H1 (cell line): ENCODE results near the gene ROS1. TPM values are rescaled to one million over a fixed set of nuclear protein-coding genes. Genes with fewer than 3 reads are reported as not detected.

Experiments used
- CTCF ChIA-PET: fragments of 300-600 bp; sonication (Branson Sonifier 250); formaldehyde crosslinking; loops from one replicate; lab custom pipeline; 2021; ENCODE audit not compliant: partially characterized antibody; lab: Charles Lee
- POLR2A ChIA-PET: fragments of 300-600 bp; sonication (Branson Sonifier 250); formaldehyde crosslinking; loops from one replicate; lab custom pipeline; 2021; ENCODE audit warnings: inconsistent platforms; ENCODE audit not compliant: partially characterized antibody; lab: Charles Lee
- DNase-seq, 2 experiments: peaks; one replicate each; pipeline versions ENCODE4 v3.0.0 to v3.0.0-alpha.2; 2010 to 2022; ENCODE audit warnings: low spot score in 2 of 2, low read depth in 1 of 2, mixed read lengths in 1 of 2
- FAIRE-seq: peaks from 2 replicates; lab custom pipeline; 2011; peaks lifted over from hg19 to GRCh38; lab: Jason Lieb, UNC
- H2AFZ ChIP-seq: 2 replicates; pipeline ENCODE4 v1.8.1; 2012; ENCODE audit warnings: low read length, inconsistent platforms
- H2AK5ac ChIP-seq: 2 replicates; pipeline ENCODE4 v1.6.1; 2013; ENCODE audit warnings: low read depth, low read length
- H2BK120ac ChIP-seq: replicated peaks from 2 replicates; pipeline ENCODE3; 2013; ENCODE audit warnings: low read depth, low read length, inconsistent platforms
- H2BK12ac ChIP-seq: 2 replicates; pipeline ENCODE4 v1.6.1; 2013; ENCODE audit warnings: low read depth, low read length
- H2BK15ac ChIP-seq: 2 replicates; pipeline ENCODE4 v1.6.1; 2013; ENCODE audit warnings: low read length
- H2BK20ac ChIP-seq: 2 replicates; pipeline ENCODE4 v1.6.1; 2013; ENCODE audit warnings: low read length
- H2BK5ac ChIP-seq: 2 replicates; pipeline ENCODE4 v1.6.1; 2013; ENCODE audit warnings: low read depth, low read length
- H3K14ac ChIP-seq: 2 replicates; pipeline ENCODE4 v1.6.1; 2013; ENCODE audit warnings: inconsistent platforms; ENCODE audit not compliant: insufficient read length
- H3K18ac ChIP-seq: 2 replicates; pipeline ENCODE4 v1.6.1; 2013; ENCODE audit warnings: low read length; ENCODE audit errors: extremely low read depth
- H3K23ac ChIP-seq: 2 replicates; pipeline ENCODE4 v1.6.1; 2013; ENCODE audit warnings: inconsistent platforms; ENCODE audit not compliant: insufficient read length
- H3K23me2 ChIP-seq: 2 replicates; pipeline ENCODE4 v1.6.1; 2013; ENCODE audit warnings: low read depth, low read length
- H3K27ac ChIP-seq: 2 replicates; pipeline ENCODE4 v1.6.1; 2011; ENCODE audit warnings: low read depth, low read length, inconsistent platforms
- H3K27me3 ChIP-seq, 4 experiments: replicated peaks in 1 of 4; 1 replicate in 1 of 4; 2 replicates in 3 of 4; pipeline versions ENCODE4 v1.6.1 to v1.8.1; 2011 to 2013; ENCODE audit warnings: low read length in 3 of 4, mild to moderate bottlenecking in 3 of 4, inconsistent platforms in 2 of 4, mixed read lengths in 2 of 4, moderate library complexity in 1 of 4; ENCODE audit not compliant: control insufficient read depth in 3 of 4, insufficient read depth in 3 of 4; ENCODE audit errors: extremely low read depth in 1 of 4
- H3K36me3 ChIP-seq, 4 experiments: 2 replicates each; pipeline versions ENCODE4 v1.6.1 to v1.8.1; 2011 to 2013; ENCODE audit warnings: mild to moderate bottlenecking in 4 of 4, low read length in 3 of 4, moderate library complexity in 2 of 4, control low read depth in 1 of 4, inconsistent platforms in 1 of 4; ENCODE audit not compliant: insufficient read depth in 4 of 4, control insufficient read depth in 2 of 4
- H3K4ac ChIP-seq: replicated peaks from 2 replicates; pipeline ENCODE3; 2013; ENCODE audit warnings: low read length, low read depth, mixed read lengths, inconsistent platforms; ENCODE audit not compliant: insufficient read length
- H3K4me1 ChIP-seq, 4 experiments: replicated peaks in 1 of 4; 1 replicate in 1 of 4; 2 replicates in 3 of 4; pipeline versions ENCODE4 v1.6.1 to v1.8.1; 2011 to 2013; ENCODE audit warnings: low read length in 3 of 4, inconsistent platforms in 2 of 4, mixed read lengths in 1 of 4; ENCODE audit not compliant: insufficient read depth in 4 of 4, control insufficient read depth in 3 of 4
- H3K4me2 ChIP-seq, 2 experiments: 2 replicates each; pipeline versions ENCODE4 v1.6.1 to v1.8.1; 2011 to 2013; ENCODE audit warnings: low read depth in 2 of 2, low read length in 2 of 2, control low read depth in 1 of 2, inconsistent platforms in 1 of 2, mild to moderate bottlenecking in 1 of 2; ENCODE audit not compliant: insufficient read depth in 1 of 2
- H3K4me3 ChIP-seq, 4 experiments: fragments of 200-600, 300-600 bp in 1 of 4; sonication (generic), shearing (Covaris generic), sonication (Bioruptor Twin) in 1 of 4; 2 replicates each; pipeline versions ENCODE4 v1.5.1 to v1.8.1; 2011 to 2016; ENCODE audit warnings: low read length in 4 of 4, low read depth in 3 of 4, control low read depth in 2 of 4, inconsistent platforms in 2 of 4, mild to moderate bottlenecking in 2 of 4, mixed read lengths in 1 of 4, moderate library complexity in 1 of 4; ENCODE audit not compliant: insufficient read depth in 2 of 4; ENCODE audit errors: extremely low read depth in 1 of 4
- H3K56ac ChIP-seq: replicated peaks from 2 replicates; pipeline ENCODE3; 2013; ENCODE audit warnings: low read depth, mild to moderate bottlenecking, mixed read lengths, low read length, inconsistent platforms; ENCODE audit not compliant: insufficient read length
- H3K79me1 ChIP-seq: 2 replicates; pipeline ENCODE4 v1.6.1; 2013; ENCODE audit warnings: low read depth, low read length, control low read depth
- H3K79me2 ChIP-seq, 2 experiments: 2 replicates each; pipeline versions ENCODE4 v1.6.1 to v1.8.1; 2012 to 2013; ENCODE audit warnings: low read length in 2 of 2, mild to moderate bottlenecking in 2 of 2, inconsistent platforms in 1 of 2; ENCODE audit not compliant: insufficient read depth in 2 of 2, control insufficient read depth in 1 of 2
- H3K9ac ChIP-seq, 4 experiments: replicated peaks in 1 of 4; 1 replicate in 1 of 4; 2 replicates in 3 of 4; pipeline versions ENCODE4 v1.6.1 to v1.8.1; 2011 to 2013; ENCODE audit warnings: low read depth in 3 of 4, low read length in 3 of 4, control low read depth in 2 of 4, mild to moderate bottlenecking in 2 of 4, moderate library complexity in 2 of 4, inconsistent platforms in 1 of 4; ENCODE audit errors: extremely low read depth in 1 of 4
- H3K9me3 ChIP-seq, 2 experiments: 2 replicates each; pipeline versions ENCODE4 v1.6.1 to v1.8.1; 2012 to 2013; ENCODE audit warnings: mild to moderate bottlenecking in 2 of 2, moderate library complexity in 2 of 2, control low read depth in 1 of 2, inconsistent platforms in 1 of 2, low read depth in 1 of 2, low read length in 1 of 2, mixed read lengths in 1 of 2; ENCODE audit not compliant: insufficient read depth in 2 of 2
- H4K20me1 ChIP-seq, 2 experiments: replicated peaks in 1 of 2; 2 replicates each; pipeline versions ENCODE3 to v1.8.1; 2011 to 2013; ENCODE audit warnings: inconsistent platforms in 2 of 2, low read length in 2 of 2, mild to moderate bottlenecking in 1 of 2; ENCODE audit not compliant: insufficient read depth in 2 of 2, control insufficient read depth in 1 of 2
- H4K5ac ChIP-seq: 2 replicates; pipeline ENCODE4 v1.6.1; 2013; ENCODE audit warnings: low read length, low read depth, mixed read lengths, inconsistent platforms; ENCODE audit not compliant: insufficient read length
- H4K8ac ChIP-seq: 2 replicates; pipeline ENCODE4 v1.8.0; 2013; ENCODE audit warnings: mild to moderate bottlenecking, moderate library complexity, low read length, inconsistent platforms; ENCODE audit not compliant: insufficient read depth; ENCODE audit errors: extremely low read depth
- H4K91ac ChIP-seq: replicated peaks from 2 replicates; pipeline ENCODE3; 2013; ENCODE audit warnings: low read length, mixed read lengths, inconsistent platforms; ENCODE audit not compliant: insufficient read length
- CHD1 ChIP-seq: IDR thresholded peaks from 2 replicates; pipeline ENCODE4 v1.6.1; 2012; ENCODE audit warnings: low read depth, low read length, improper control_type of control experiment
- HDAC6 ChIP-seq: IDR thresholded peaks from one replicate; pipeline ENCODE4 v1.7.1; 2012; ENCODE audit warnings: low read depth, mild to moderate bottlenecking, inconsistent platforms, low read length, moderate library complexity
- POLR2AphosphoS5 ChIP-seq: IDR thresholded peaks from 2 replicates; pipeline ENCODE4 v1.6.1; 2011; ENCODE audit warnings: low read depth, low read length
- ZNF274 ChIP-seq: IDR thresholded peaks from 2 replicates; pipeline ENCODE4 v1.7.0; 2012; ENCODE audit warnings: low read length, borderline replicate concordance; ENCODE audit errors: extremely low read depth
- WGBS, 2 experiments: shearing (Covaris generic) in 1 of 2; methylation state at CpG; one replicate each; pipeline versions ENCODE4 v1.1.6 to v1.1.7; 2013 to 2015; ENCODE audit warnings: low lambda C conversion rate in 2 of 2, mixed read lengths in 2 of 2, inconsistent platforms in 1 of 2, low coverage in 1 of 2, missing lambda C conversion rate in 1 of 2; ENCODE audit not compliant: insufficient replicate concordance in 2 of 2, insufficient coverage in 1 of 2, insufficient read length in 1 of 2; ENCODE audit errors: extremely low coverage in 1 of 2, missing lambda C conversion rate in 1 of 2; 5-methylcytosine and 5-hydroxymethylcytosine counted together
- polyA plus RNA-seq, 7 experiments: library from polyadenylated mRNA; depleted of rRNA in 3 of 7; stranded (reverse) in 5 of 7; unstranded in 2 of 7; fragments of >200 nt in 5 of 7; fragments of 200-250 nt in 2 of 7; gene quantifications; 1 replicate in 5 of 7; 2 replicates in 1 of 7; 4 replicates in 1 of 7; pipeline versions ENCODE4 v1.2.1 to v1.2.3, GENCODE V29; 2011 to 2013; ENCODE audit warnings: missing spikeins in 2 of 7, mixed read lengths in 2 of 7
- total RNA-seq: library from RNA; stranded (reverse); fragmentation: NEBNext Ultra II Directional; extraction: Animal tissue kit (Norgen Biotek cat#: 25700); gene quantifications from 2 replicates; pipeline ENCODE4 v1.2.1, GENCODE V29; 2021

Gene ROS1
- total and polyA plus RNA-seq, 2 of the 8 experiments (the other 6 are each of a cell fraction or from before 2014, with no cell fraction given) = not detected

DNA sequence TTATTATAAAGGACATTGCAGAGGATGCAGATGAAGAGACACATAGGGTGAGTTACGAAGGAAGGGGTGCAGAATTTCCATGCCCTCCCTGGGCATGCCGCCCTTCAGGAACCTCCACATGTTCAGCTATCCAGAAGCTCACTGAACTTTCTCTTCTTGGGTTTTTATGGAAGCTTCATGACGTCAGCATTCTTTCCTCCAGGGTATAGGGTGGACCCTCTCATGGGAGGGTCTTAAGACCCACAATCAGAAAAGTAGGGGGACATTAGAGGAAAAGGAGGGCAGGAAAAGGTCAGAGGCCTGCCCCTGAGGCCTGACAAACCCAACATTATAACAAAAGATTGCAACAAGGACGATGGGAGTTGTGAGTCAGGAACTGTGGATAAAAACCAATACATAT is 42.1 kb upstream of the ROS1 start:
- H3K9me3 ChIP-seq = no peaks in the 10 kb centered on the region
- H3K4ac ChIP-seq = no peak overlapping the region
- no peaks in the 10 kb centered on the region for H3K23me2 ChIP-seq
- H3K4me3 ChIP-seq = no peak overlapping the region
- H3K27me3 ChIP-seq = no peaks in the 10 kb centered on the region
- no peak overlapping the region for H2AFZ ChIP-seq
- WGBS, 2 experiments = 75% methylated on average over 4 of the region's 4 CpGs; no CpG with 5 or more reads in 1 of the 2 experiments
- no peak overlapping the region for H3K9ac ChIP-seq
- no peak overlapping the region for H3K27ac ChIP-seq
- no peak overlapping the region for H4K5ac ChIP-seq
- no peaks in the 10 kb centered on the region for H4K20me1 ChIP-seq
- H2BK20ac ChIP-seq = no peak overlapping the region
- H4K91ac ChIP-seq = no peak overlapping the region
- H4K8ac ChIP-seq = no peak overlapping the region
- no peak for TF ChIP-seq ZNF274
- no peak for TF ChIP-seq POLR2AphosphoS5
- TF ChIP-seq CHD1 = no peak
- no peak for TF ChIP-seq HDAC6
- no peak overlapping the region for H3K14ac ChIP-seq
- no peaks in the 10 kb centered on the region for H3K4me1 ChIP-seq
- no peak overlapping the region for H2BK15ac ChIP-seq
- H2BK5ac ChIP-seq = no peak overlapping the region
- H3K18ac ChIP-seq = no peak overlapping the region
- H3K23ac ChIP-seq = no peak overlapping the region
- FAIRE-seq = no peak
- H3K36me3 ChIP-seq = no peaks in the 10 kb centered on the region
- H2AK5ac ChIP-seq = no peak overlapping the region
- H3K56ac ChIP-seq = no peak overlapping the region
- no peak overlapping the region for H3K4me2 ChIP-seq
- DNase-seq = no peak
- H3K79me1 ChIP-seq = no peaks in the 10 kb centered on the region
- CTCF ChIA-PET = interaction anchor here (0.7 to 3.3 kb wide), 7 partner anchors 10 to 308 kb away, joined by 3 to 16 read pairs (median 3); no protein-coding TSS in a partner anchor
- no peak overlapping the region for H2BK12ac ChIP-seq
- H3K79me2 ChIP-seq = no peaks in the 10 kb centered on the region
- H2BK120ac ChIP-seq = no peak overlapping the region
- POLR2A ChIA-PET = no interaction called here
